ENCODE measurements around the gene KRTAP12-3. TPM values are rescaled to one million over a fixed set of nuclear protein-coding genes. Genes with fewer than 3 reads are reported as not detected.
"Not testable (repeated sequence)": the region's sequence is repeated elsewhere in the genome, so short reads cannot be mapped to it uniquely, and the experiment has no call there.

KRTAP12-3 gene
- total RNA-seq, 1 donor from 2014 or later, result not detected

- H3K4me1 Mint-ChIP-seq, result no peaks in the 10 kb centered on the region
- DNase-seq (no peak), ATAC-seq (ENCODE audit: low read depth) (no peak)
- intact Hi-C loops (cut with micrococcal nuclease), result no loop called here
- no peak within 1 kb of the TSS for H3K27ac Mint-ChIP-seq
- POLR2A ChIA-PET, result no interaction called here
- no peak for TF ChIP-seq CTCF (IDR thresholded peaks at IDR 0.05)
- no peaks in the 10 kb centered on the region for H3K9me3 Mint-ChIP-seq
- H3K36me3 Mint-ChIP-seq (ENCODE audit: low read depth), result no peaks in the 10 kb centered on the region
- CTCF ChIA-PET, result no interaction called here
- no peak within 1 kb of the TSS for H3K4me3 Mint-ChIP-seq
- H3K27me3 Mint-ChIP-seq, result peaks cover 37% of the 10 kb centered on the region
These were observed 24.3 kb downstream of the KRTAP12-3 start, which contains the start of gene KRTAP12-1 for GRCh38 chr21:44681861-44682579. KRTAP12-1 (minus strand) TSS chr21:44682163; CDS start chr21:44682123, 40 bp downstream.

- Mint-ChIP-seq H3K27ac (no peak overlapping the region), H3K9me3 (no peaks in the 10 kb centered on the region), H3K36me3 (ENCODE audit: low read depth) (no peaks in the 10 kb centered on the region), H3K27me3 (peaks cover 42% of the 10 kb centered on the region), H3K4me3 (no peak overlapping the region), H3K4me1 (no peaks in the 10 kb centered on the region)
- no peak for DNase-seq
- no peak for TF ChIP-seq CTCF (IDR thresholded peaks at IDR 0.05)
- intact Hi-C loops (cut with micrococcal nuclease), result no loop called here
- no peak for ATAC-seq (ENCODE audit: low read depth)
- ChIA-PET CTCF (no interaction called here), POLR2A (no interaction called here)
These were observed 24.9 kb downstream of the KRTAP12-3 start for GRCh38 chr21:44682580-44683151.

- H3K27me3 Mint-ChIP-seq, result peaks cover 43% of the 10 kb centered on the region
- no peak overlapping the region for H3K4me3 Mint-ChIP-seq
- ATAC-seq (ENCODE audit: low read depth), result no peak
- CTCF ChIA-PET, result no interaction called here
- H3K9me3 Mint-ChIP-seq, result no peaks in the 10 kb centered on the region
- H3K27ac Mint-ChIP-seq, result no peak overlapping the region
- POLR2A ChIA-PET, result no interaction called here
- DNase-seq, result no peak
- no peaks in the 10 kb centered on the region for H3K4me1 Mint-ChIP-seq
- no peaks in the 10 kb centered on the region for H3K36me3 Mint-ChIP-seq (ENCODE audit: low read depth)
- intact Hi-C loops (cut with micrococcal nuclease), result no loop called here
- TF ChIP-seq CTCF (IDR thresholded peaks at IDR 0.05), result no peak
These were observed 26.3 kb downstream of the KRTAP12-3 start for GRCh38 chr21:44684077-44684476.

GRCh38 chr21:44684483-44684882, 26.8 kb downstream of the KRTAP12-3 start:
- POLR2A ChIA-PET, result no interaction called here
- H3K9me3 Mint-ChIP-seq, result no peaks in the 10 kb centered on the region
- DNase-seq (no peak), ATAC-seq (ENCODE audit: low read depth) (no peak)
- peaks cover 43% of the 10 kb centered on the region for H3K27me3 Mint-ChIP-seq
- TF ChIP-seq CTCF (IDR thresholded peaks at IDR 0.05), result no peak
- H3K36me3 Mint-ChIP-seq (ENCODE audit: low read depth), result no peaks in the 10 kb centered on the region
- H3K27ac Mint-ChIP-seq, result no peak overlapping the region
- intact Hi-C loops (cut with micrococcal nuclease), result no loop called here
- H3K4me3 Mint-ChIP-seq, result no peak overlapping the region
- CTCF ChIA-PET, result no interaction called here
- H3K4me1 Mint-ChIP-seq, result no peaks in the 10 kb centered on the region

- H3K36me3 Mint-ChIP-seq (ENCODE audit: low read depth); H3K4me1 Mint-ChIP-seq; H3K9me3 Mint-ChIP-seq; DNase-seq; ATAC-seq (ENCODE audit: low read depth); POLR2A ChIA-PET; H3K4me3 Mint-ChIP-seq; CTCF ChIA-PET; H3K27ac Mint-ChIP-seq; intact Hi-C loops (cut with micrococcal nuclease): not testable (repeated sequence)
- peaks cover 40% of the 10 kb centered on the region for H3K27me3 Mint-ChIP-seq
These were observed 27.3 kb downstream of the KRTAP12-3 start for GRCh38 chr21:44685050-44685449.
